IMR-90 (cell line): ENCODE results near the gene DDX10. TPM values are rescaled to one million over a fixed set of nuclear protein-coding genes. Genes with fewer than 3 reads are reported as not detected.

Experiments
- ATAC-seq: fragments of 200-7000 bp; cut with Tn5 transposase; 2 replicates; pipeline ENCODE4 v1.9.1; 2020; ENCODE audit warnings: low read depth, mild to moderate bottlenecking, moderate library complexity
- BruUV-seq: library from RNA; stranded (reverse); fragments of 400-500 nt; replicated peaks from 2 replicates; lab custom pipeline; 2021; lab: Mats Ljungman, UMichigan
- CTCF ChIA-PET: fragments of 300-600 bp; formaldehyde crosslinking; extraction: SDS; loops from one replicate; lab custom pipeline; 2021; ENCODE audit warnings: antibody characterized with exemption; lab: Yijun Ruan, JAX
- POLR2A ChIA-PET: fragments of 300-600 bp; sonication (Branson Sonifier 250); formaldehyde crosslinking; loops from one replicate; lab custom pipeline; 2022; ENCODE audit warnings: antibody characterized with exemption; ENCODE audit not compliant: unreplicated experiment; lab: Charles Lee
- DNase-seq: peaks from one replicate; pipeline ENCODE4 v3.0.0; 2013
- H2AFZ ChIP-seq: replicated peaks from 2 replicates; pipeline ENCODE3; 2013; ENCODE audit warnings: low read length, mild to moderate bottlenecking; ENCODE audit not compliant: poor library complexity
- H2AK5ac ChIP-seq: 2 replicates; pipeline ENCODE4 v1.6.1; 2013; ENCODE audit warnings: low read depth, low read length, inconsistent platforms
- H2AK9ac ChIP-seq: replicated peaks from 2 replicates; pipeline ENCODE3; 2013; ENCODE audit warnings: mild to moderate bottlenecking, low read depth, low read length, moderate library complexity; ENCODE audit not compliant: poor library complexity
- H2BK120ac ChIP-seq: 2 replicates; pipeline ENCODE4 v1.6.1; 2013; ENCODE audit warnings: low read depth, low read length, inconsistent platforms
- H2BK15ac ChIP-seq: 3 replicates; pipeline ENCODE4 v1.6.1; 2013; ENCODE audit warnings: low read depth, low read length, inconsistent platforms
- H2BK20ac ChIP-seq: 2 replicates; pipeline ENCODE4 v1.6.1; 2013; ENCODE audit warnings: low read depth, mild to moderate bottlenecking, inconsistent platforms, low read length, moderate library complexity
- H2BK5ac ChIP-seq: 2 replicates; pipeline ENCODE4 v1.6.1; 2013; ENCODE audit warnings: mild to moderate bottlenecking, low read depth, low read length, inconsistent platforms; ENCODE audit not compliant: poor library complexity, severe bottlenecking
- H3K14ac ChIP-seq: replicated peaks from 2 replicates; pipeline ENCODE4 v1.6.1; 2013; ENCODE audit warnings: low read depth, low read length, inconsistent platforms
- H3K18ac ChIP-seq: 2 replicates; pipeline ENCODE4 v1.6.1; 2013; ENCODE audit warnings: low read depth, low read length, control low read depth
- H3K23ac ChIP-seq: 2 replicates; pipeline ENCODE4 v1.6.1; 2013; ENCODE audit warnings: low read depth, low read length, inconsistent platforms
- H3K27ac ChIP-seq: 2 replicates; pipeline ENCODE4 v1.5.1; 2013; ENCODE audit warnings: mild to moderate bottlenecking, control low read depth, low read length; ENCODE audit not compliant: insufficient read depth
- H3K27me3 ChIP-seq: 2 replicates; pipeline ENCODE4 v1.6.1; 2013; ENCODE audit warnings: low read length; ENCODE audit not compliant: control insufficient read depth, insufficient read depth
- H3K36me3 ChIP-seq: 2 replicates; pipeline ENCODE4 v1.6.1; 2013; ENCODE audit warnings: low read length, mixed read lengths; ENCODE audit not compliant: control insufficient read depth, insufficient read depth
- H3K4ac ChIP-seq: 2 replicates; pipeline ENCODE4 v1.6.1; 2013; ENCODE audit warnings: low read depth, low read length, inconsistent platforms
- H3K4me1 ChIP-seq: 2 replicates; pipeline ENCODE4 v1.6.1; 2013; ENCODE audit warnings: low read length, mixed read lengths; ENCODE audit not compliant: control insufficient read depth, insufficient read depth
- H3K4me2 ChIP-seq: 2 replicates; pipeline ENCODE4 v1.6.1; 2013; ENCODE audit warnings: low read depth, mild to moderate bottlenecking, control low read depth, low read length, moderate library complexity
- H3K4me3 ChIP-seq: 2 replicates; pipeline ENCODE4 v1.5.1; 2013; ENCODE audit warnings: low read depth, mild to moderate bottlenecking, control low read depth, low read length, moderate library complexity; ENCODE audit not compliant: insufficient read depth
- H3K56ac ChIP-seq: 2 replicates; pipeline ENCODE4 v1.6.1; 2013; ENCODE audit warnings: low read length, inconsistent platforms; ENCODE audit not compliant: insufficient read depth; ENCODE audit errors: extremely low read depth
- H3K79me1 ChIP-seq, 2 experiments: 2 replicates each; pipeline ENCODE4 v1.6.1; 2013; ENCODE audit warnings: low read length in 2 of 2, inconsistent platforms in 1 of 2, low read depth in 1 of 2
- H3K9ac ChIP-seq: 2 replicates; pipeline ENCODE4 v1.6.1; 2013; ENCODE audit warnings: low read depth, low read length, control low read depth
- H3K9me1 ChIP-seq: 2 replicates; pipeline ENCODE4 v1.6.1; 2013; ENCODE audit warnings: low read length, inconsistent platforms; ENCODE audit not compliant: insufficient read depth
- H3K9me3 ChIP-seq: 2 replicates; pipeline ENCODE4 v1.6.1; 2013; ENCODE audit warnings: low read length; ENCODE audit not compliant: control insufficient read depth, insufficient read depth
- H4K20me1 ChIP-seq: 2 replicates; pipeline ENCODE4 v1.6.1; 2013; ENCODE audit warnings: low read length, inconsistent platforms; ENCODE audit not compliant: insufficient read depth
- H4K5ac ChIP-seq: 2 replicates; pipeline ENCODE4 v1.6.1; 2013; ENCODE audit warnings: mild to moderate bottlenecking, low read depth, low read length, control low read depth
- H4K8ac ChIP-seq, 2 experiments: 2 replicates each; pipeline ENCODE4 v1.6.1; 2013; ENCODE audit warnings: low read depth in 2 of 2, low read length in 2 of 2, control low read depth in 1 of 2, inconsistent platforms in 1 of 2
- H4K91ac ChIP-seq: 2 replicates; pipeline ENCODE4 v1.6.1; 2013; ENCODE audit warnings: low read depth, low read length, inconsistent platforms; ENCODE audit not compliant: insufficient read depth
- BHLHE40 ChIP-seq: fragments of 150-350 bp; IDR thresholded peaks from 2 replicates; pipeline ENCODE4 v1.6.1; 2016; ENCODE audit warnings: mild to moderate bottlenecking, low read depth, low read length
- MAFK ChIP-seq: IDR thresholded peaks from 2 replicates; pipeline ENCODE4 v1.6.1; 2012; ENCODE audit warnings: low read depth, low read length, improper control_type of control experiment
- WGBS, 2 experiments: methylation state at CpG; one replicate each; pipeline versions ENCODE4 v1.1.5 to v1.1.7; 2013; ENCODE audit warnings: missing lambda C conversion rate in 2 of 2; ENCODE audit not compliant: insufficient read length in 1 of 2; ENCODE audit errors: extremely low coverage in 2 of 2; 5-methylcytosine and 5-hydroxymethylcytosine counted together
- dilution Hi-C: fragments of 300-500 bp; cut with HindIII; formaldehyde crosslinking; loops from one replicate; pipeline ENCODE4 v1.14.3; 2018; ENCODE audit warnings: low sequenced_read_pairs; ENCODE audit not compliant: unreplicated experiment
- in situ Hi-C: fragments of 300-500 bp; cut with MboI; formaldehyde crosslinking; loops from 3 replicates; pipeline ENCODE4 v1.14.3; 2019; ENCODE audit warnings: low sequenced_read_pairs, inconsistent platforms, mixed read lengths
- intact Hi-C: fragments of 100-400 bp; cut with micrococcal nuclease; formaldehyde crosslinking; loops from 2 replicates; pipeline ENCODE4 v1.10.0; 2022
- polyA plus RNA-seq, 3 experiments: library from polyadenylated mRNA; depleted of rRNA; stranded (reverse); fragments of >200 nt; gene quantifications; 2 replicates each; pipeline ENCODE4 v1.2.3, GENCODE V29; 2012; ENCODE audit warnings: low replicate concordance in 1 of 3
- total RNA-seq: library from RNA; depleted of rRNA; stranded (reverse); fragments of >200 nt; gene quantifications from 2 replicates; pipeline ENCODE4 v1.2.3, GENCODE V29; 2012

Gene DDX10
- total and polyA plus RNA-seq, 2 of the 4 experiments (the other 2 are of a cell fraction), result 20.0 to 31.9 TPM

DNA sequence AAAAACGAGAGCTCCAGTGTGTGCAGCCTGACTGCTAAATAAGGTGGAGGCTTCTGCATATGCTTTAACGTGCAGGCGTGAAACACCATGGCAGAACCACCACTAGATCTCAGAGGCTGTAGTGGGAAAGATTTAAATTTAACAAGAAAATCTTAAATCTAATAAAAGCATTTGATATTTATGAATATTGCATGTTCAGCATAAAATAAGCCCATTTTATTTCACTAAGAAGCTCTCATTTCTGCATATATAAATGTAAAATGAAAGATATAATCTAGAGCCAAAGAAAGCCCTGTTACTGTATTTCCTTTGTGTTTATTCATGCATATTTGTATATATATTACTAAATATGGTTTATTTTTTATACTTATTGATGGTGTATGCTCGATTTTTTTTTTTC, 188.3 kb downstream of the DDX10 start:
- Histone ChIP-seq H2AK9ac (no peak overlapping the region), H2AK5ac (no peak overlapping the region), H2BK120ac (no peak overlapping the region), H3K27ac (no peak overlapping the region), H3K23ac (no peak overlapping the region), H4K8ac (no peak overlapping the region), H3K4ac (no peak overlapping the region), H2AFZ (no peak overlapping the region), H3K4me2 (no peak overlapping the region), H2BK20ac (no peak overlapping the region), H3K56ac (no peak overlapping the region), H4K5ac (no peak overlapping the region), H3K27me3 (no peaks in the 10 kb centered on the region), H3K18ac (no peak overlapping the region), H3K79me1 (no peaks in the 10 kb centered on the region; a peak in 1 of 4 replicates), H4K20me1 (no peaks in the 10 kb centered on the region), H3K36me3 (no peaks in the 10 kb centered on the region), H3K4me1 (peaks cover 3% of the 10 kb centered on the region; the same call in 1 of the 2 replicates), H4K91ac (no peak overlapping the region), H2BK15ac (no peak overlapping the region), H3K9me3 (no peaks in the 10 kb centered on the region), H3K9me1 (0 out of 2 replicates have a peak, but pooled peaks cover 3% of the 10 kb centered on the region), H2BK5ac (no peak overlapping the region), H3K9ac (no peak overlapping the region), H3K4me3 (no peak overlapping the region), H3K14ac (no peak overlapping the region)
- peak; percentile 75 for TF ChIP-seq MAFK
- no peak for TF ChIP-seq BHLHE40
- CTCF ChIA-PET, result no interaction called here
- no peak for ATAC-seq
- no TSS peak for BruUV-seq
- no peak for DNase-seq
- in situ Hi-C loops, result no loop called here
- POLR2A ChIA-PET, result no interaction called here
- dilution Hi-C loops, result no loop called here
- no CpG with 5 or more reads among the region's 4 CpGs for WGBS, 2 experiments
- intact Hi-C loops, result no loop called here
